SK-N-SH (cell line): Measurements from ENCODE around the gene TJP3.
"Not testable (repeated sequence)": the region's sequence is repeated elsewhere in the genome, so short reads cannot be mapped to it uniquely, and the experiment has no call there.

Source experiments
- EP300 ChIP-seq, 2 experiments: IDR thresholded peaks; 2 replicates each; pipeline versions ENCODE4 v1.4.0 to v1.6.1; 2012; ENCODE audit warnings: borderline replicate concordance in 1 of 2, low read depth in 1 of 2, low read length in 1 of 2
- RAD21 ChIP-seq: IDR thresholded peaks from 2 replicates; pipeline ENCODE4 v1.6.1; 2012; ENCODE audit warnings: mild to moderate bottlenecking, low read length
- SMC3 ChIP-seq: IDR thresholded peaks from 2 replicates; pipeline ENCODE4 v1.6.1; 2012; ENCODE audit warnings: low read depth, low read length, improper control_type of control experiment
- TF ChIP-seq, protein P1 (sequence below): fragments of 200-600 bp; sonication (generic); IDR thresholded peaks from 2 replicates; pipeline ENCODE4 v1.6.1; 2017; ENCODE audit warnings: antibody characterized with exemption, mild to moderate bottlenecking, moderate library complexity

DNA sequence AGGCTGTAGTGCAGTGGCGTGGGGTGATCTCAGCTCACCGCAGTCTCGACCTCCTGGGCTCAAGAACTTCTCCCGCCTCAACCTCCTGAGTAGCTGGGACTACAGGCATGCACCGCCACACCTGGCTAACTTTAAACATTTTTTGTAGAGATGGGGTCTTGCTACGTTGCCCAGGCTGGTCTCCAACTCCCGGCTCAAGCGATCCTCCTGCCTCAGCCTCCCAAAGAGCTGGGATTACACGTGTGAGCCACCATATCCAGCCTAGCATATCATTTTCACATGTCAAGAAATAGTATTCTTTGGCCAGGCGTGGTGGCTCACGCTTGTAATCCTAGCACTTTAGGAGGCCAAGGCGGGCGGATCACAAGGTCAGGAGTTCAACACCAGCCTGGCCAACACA is 50.1 kb downstream of the TJP3 start:
- TF ChIP-seq RAD21; EP300 (IDR thresholded peaks at IDR 0.05; ENCODE audit: borderline replicate concordance in 1 of 2, low read depth in 1 of 2, low read length in 1 of 2); SMC3: not testable (repeated sequence)
- TF ChIP-seq, protein P1, sequence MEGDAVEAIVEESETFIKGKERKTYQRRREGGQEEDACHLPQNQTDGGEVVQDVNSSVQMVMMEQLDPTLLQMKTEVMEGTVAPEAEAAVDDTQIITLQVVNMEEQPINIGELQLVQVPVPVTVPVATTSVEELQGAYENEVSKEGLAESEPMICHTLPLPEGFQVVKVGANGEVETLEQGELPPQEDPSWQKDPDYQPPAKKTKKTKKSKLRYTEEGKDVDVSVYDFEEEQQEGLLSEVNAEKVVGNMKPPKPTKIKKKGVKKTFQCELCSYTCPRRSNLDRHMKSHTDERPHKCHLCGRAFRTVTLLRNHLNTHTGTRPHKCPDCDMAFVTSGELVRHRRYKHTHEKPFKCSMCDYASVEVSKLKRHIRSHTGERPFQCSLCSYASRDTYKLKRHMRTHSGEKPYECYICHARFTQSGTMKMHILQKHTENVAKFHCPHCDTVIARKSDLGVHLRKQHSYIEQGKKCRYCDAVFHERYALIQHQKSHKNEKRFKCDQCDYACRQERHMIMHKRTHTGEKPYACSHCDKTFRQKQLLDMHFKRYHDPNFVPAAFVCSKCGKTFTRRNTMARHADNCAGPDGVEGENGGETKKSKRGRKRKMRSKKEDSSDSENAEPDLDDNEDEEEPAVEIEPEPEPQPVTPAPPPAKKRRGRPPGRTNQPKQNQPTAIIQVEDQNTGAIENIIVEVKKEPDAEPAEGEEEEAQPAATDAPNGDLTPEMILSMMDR: not testable (repeated sequence)
